Measurements from ENCODE around the gene ATP13A3. TPM values are rescaled to one million over a fixed set of nuclear protein-coding genes. Genes with fewer than 3 reads are reported as not detected.

The ATP13A3 gene
- total and polyA plus RNA-seq, 2 experiments from 2014 or later: 20.0 to 202 TPM

- no peak for TF ChIP-seq EZH2phosphoT487 (IDR thresholded peaks at IDR 0.05; ENCODE audit: unreplicated experiment)
- TF ChIP-seq REST (IDR thresholded peaks at IDR 0.05; ENCODE audit: unreplicated experiment): no peak
- no peak for TF ChIP-seq ZNF331 (CRISPR knock-in tag; IDR thresholded peaks at IDR 0.05; ENCODE audit: low read depth)
Observed at GRCh38 chr3:194355379-194355778, 131.4 kb downstream of the ATP13A3 start (continued).

GRCh38 chr3:194354315-194354714, 132.5 kb downstream of the ATP13A3 start:
- no peak overlapping the region for H3K4me3 Mint-ChIP-seq
- ATAC-seq: no peak
- no peaks in the 10 kb centered on the region for H3K4me1 ChIP-seq (ENCODE audit: insufficient read depth)
- H3K27me3 ChIP-seq (ENCODE audit: insufficient read depth): no peaks in the 10 kb centered on the region
- H3F3A ChIP-seq (replicated peaks; ENCODE audit: low read depth): no peaks in the 10 kb centered on the region
- no peaks in the 10 kb centered on the region for H4K20me1 ChIP-seq (replicated peaks; ENCODE audit: insufficient read depth)
- H3K4me1 Mint-ChIP-seq: peaks cover 4% of the 10 kb centered on the region; the same call in 1 of the 3 replicates
- H3K36me3 Mint-ChIP-seq (ENCODE audit: low read depth): no peaks in the 10 kb centered on the region
- H3K36me3 ChIP-seq (ENCODE audit: insufficient read depth): no peaks in the 10 kb centered on the region
- no peak overlapping the region for H3K4me3 ChIP-seq
- no peaks in the 10 kb centered on the region for H3K9me3 Mint-ChIP-seq
- H3K27ac Mint-ChIP-seq: no peak overlapping the region
- no peak overlapping the region for H3K27ac ChIP-seq (ENCODE audit: low read depth)
- 0 out of 2 replicates have a peak, but pooled peaks cover 4% of the 10 kb centered on the region for H3K9me2 ChIP-seq (ENCODE audit: insufficient read depth)
- H3K79me2 ChIP-seq (replicated peaks; ENCODE audit: insufficient read depth): no peaks in the 10 kb centered on the region
- no peak overlapping the region for H3K4me2 ChIP-seq
- no peak for DNase-seq (ENCODE audit: low spot score)
- H3K27me3 Mint-ChIP-seq (ENCODE audit: insufficient read depth, low read depth, poor library complexity): no peaks in the 10 kb centered on the region
- no peak overlapping the region for H2AFZ ChIP-seq
- TF ChIP-seq POLR2AphosphoS5 (IDR thresholded peaks at IDR 0.05; ENCODE audit: low read depth): no peak
- no peak for TF ChIP-seq ETS1 (IDR thresholded peaks at IDR 0.05)
- TF ChIP-seq STAT1 (IDR thresholded peaks at IDR 0.05; ENCODE audit: unreplicated experiment): no peak
- TF ChIP-seq EZH2phosphoT487 (IDR thresholded peaks at IDR 0.05; ENCODE audit: unreplicated experiment): no peak
- no peak for TF ChIP-seq CREB1 (CRISPR knock-in tag; IDR thresholded peaks at IDR 0.05; ENCODE audit: low read depth)
- TF ChIP-seq ZNF331 (CRISPR knock-in tag; IDR thresholded peaks at IDR 0.05; ENCODE audit: low read depth): no peak
- no peak for TF ChIP-seq NANOG (IDR thresholded peaks at IDR 0.05; ENCODE audit: borderline replicate concordance)
- TF ChIP-seq REST (IDR thresholded peaks at IDR 0.05; ENCODE audit: unreplicated experiment): no peak
- TF ChIP-seq ZNF114 (CRISPR knock-in tag; IDR thresholded peaks at IDR 0.05): no peak
- no peak for TF ChIP-seq JUNB (IDR thresholded peaks at IDR 0.05; ENCODE audit: unreplicated experiment)
- no peak for TF ChIP-seq CTCF (conservative IDR thresholded peaks at IDR 0.05; ENCODE audit: low read depth in 2 of 2)
